Panc1 (cell line): ENCODE measurements around the gene TIAM2. TPM values are rescaled to one million over a fixed set of nuclear protein-coding genes. Genes with fewer than 3 reads are reported as not detected.

Experiments
- ATAC-seq: fragments of 200-7000 bp; cut with Tn5 transposase; 2 replicates; pipeline ENCODE4 v1.9.1; 2020; ENCODE audit warnings: mild to moderate bottlenecking, moderate library complexity
- BruUV-seq: library from RNA; stranded (reverse); fragments of 400-500 nt; replicated peaks from 2 replicates; lab custom pipeline; 2021; lab: Mats Ljungman, UMichigan
- CTCF ChIA-PET: fragments of 300-600 bp; sonication (Branson Sonifier 250); formaldehyde crosslinking; loops from one replicate; lab custom pipeline; 2022; ENCODE audit warnings: antibody characterized with exemption; lab: Charles Lee
- POLR2A ChIA-PET: fragments of 300-600 bp; sonication (Branson Sonifier 250); formaldehyde crosslinking; loops from one replicate; lab custom pipeline; 2022; ENCODE audit warnings: antibody characterized with exemption; lab: Charles Lee
- DNase-seq: peaks from one replicate; pipeline ENCODE4 v3.0.0-alpha.2; 2010; ENCODE audit warnings: low read depth, low spot score
- H3K27ac ChIP-seq: 2 replicates; pipeline ENCODE4 v1.5.1; 2011; ENCODE audit warnings: mild to moderate bottlenecking, low read length, inconsistent platforms
- H3K27me3 ChIP-seq: fragments of 200-500 bp; sonication (Bioruptor generic); 2 replicates; pipeline ENCODE4 v1.6.0; 2014; ENCODE audit warnings: low read length, inconsistent platforms; ENCODE audit not compliant: control insufficient read depth, insufficient read depth
- H3K36me3 ChIP-seq: fragments of 200-500 bp; sonication (Bioruptor generic); 2 replicates; pipeline ENCODE4 v1.5.1; 2014; ENCODE audit warnings: inconsistent platforms, mild to moderate bottlenecking, low read length, moderate library complexity; ENCODE audit not compliant: control insufficient read depth, insufficient read depth
- H3K4me1 ChIP-seq: 2 replicates; pipeline ENCODE4 v1.5.1; 2011; ENCODE audit warnings: inconsistent platforms, mild to moderate bottlenecking, low read length, moderate library complexity; ENCODE audit not compliant: control insufficient read depth, insufficient read depth
- H3K4me3 ChIP-seq, 2 experiments: 2 replicates each; pipeline ENCODE4 v1.5.1; 2011 to 2012; ENCODE audit warnings: low read depth in 2 of 2, low read length in 2 of 2, mild to moderate bottlenecking in 2 of 2, inconsistent platforms in 1 of 2, moderate library complexity in 1 of 2
- H3K9me3 ChIP-seq: fragments of 200-500 bp; sonication (Bioruptor generic); 2 replicates; pipeline ENCODE4 v1.5.1; 2014; ENCODE audit warnings: low read depth, mild to moderate bottlenecking, inconsistent platforms, low read length, moderate library complexity; ENCODE audit not compliant: control insufficient read depth, insufficient read depth
- POLR2AphosphoS5 ChIP-seq: IDR thresholded peaks from 2 replicates; pipeline ENCODE4 v1.6.1; 2012; ENCODE audit warnings: mild to moderate bottlenecking, low read depth, low read length, moderate library complexity
- SIN3A ChIP-seq: IDR thresholded peaks from 2 replicates; pipeline ENCODE4 v1.6.1; 2012; ENCODE audit warnings: low read depth, mild to moderate bottlenecking, low read length, moderate library complexity, borderline replicate concordance; ENCODE audit not compliant: insufficient read depth
- TCF7L2 ChIP-seq: IDR thresholded peaks from 2 replicates; pipeline ENCODE4 v1.6.1; 2011; ENCODE audit warnings: mild to moderate bottlenecking, low read depth, low read length, inconsistent platforms
- in situ Hi-C: cut with HindIII; loops from 2 replicates; pipeline ENCODE4 v1.10.0; 2016; ENCODE audit warnings: low sequenced_read_pairs, low pct_unique_long_range_greater_than_20kb
- intact Hi-C: fragments of 100-400 bp; cut with micrococcal nuclease; formaldehyde crosslinking; loops from one replicate; pipeline ENCODE4 v1.10.0; 2022; ENCODE audit not compliant: unreplicated experiment
- total RNA-seq: library from RNA; stranded (reverse); gene quantifications from one replicate; pipeline ENCODE4 v1.2.1, GENCODE V29; 2021; ENCODE audit not compliant: unreplicated experiment
- TF ChIP-seq, protein P1 (sequence below), 2 experiments: IDR thresholded peaks; 2 replicates each; pipeline ENCODE4 v1.6.1; 2011 to 2012; ENCODE audit warnings: low read depth in 2 of 2, control low read depth in 1 of 2, low read length in 1 of 2, mild to moderate bottlenecking in 1 of 2, moderate library complexity in 1 of 2; ENCODE audit not compliant: insufficient read depth in 1 of 2
- TF ChIP-seq, protein P2 (sequence below): fragments of 450-650 bp; IDR thresholded peaks from 2 replicates; pipeline ENCODE4 v1.5.1; 2017; ENCODE audit warnings: mild to moderate bottlenecking

The TIAM2 gene
- total RNA-seq, 1 experiment from 2014 or later, result 14.9 TPM

DNA sequence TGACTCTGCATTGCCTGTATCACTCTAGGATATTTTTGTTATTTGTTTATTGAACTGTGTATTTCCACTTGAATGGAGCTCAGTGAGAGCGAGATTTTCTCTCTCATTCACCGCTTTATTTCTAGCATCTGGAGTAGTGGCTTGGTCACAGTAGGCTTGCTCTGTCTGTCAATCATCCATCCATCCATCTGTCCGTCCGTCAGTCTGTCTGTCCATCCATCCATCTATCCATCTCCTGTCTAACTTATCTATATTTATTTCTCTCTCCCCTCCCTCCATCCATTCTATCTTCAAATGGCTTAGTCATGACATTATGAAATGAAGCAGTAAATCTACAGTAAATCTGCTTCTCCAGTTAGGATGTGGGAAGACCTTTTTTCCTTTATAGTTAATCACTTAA, 94.6 kb downstream of the TIAM2 start:
- DNase-seq (no peak), ATAC-seq (no peak)
- Histone ChIP-seq H3K27me3 (no peaks in the 10 kb centered on the region), H3K4me3 (no peak overlapping the region), H3K27ac (no peak overlapping the region), H3K4me1 (peaks cover 12% of the 10 kb centered on the region; the same call in 1 of the 2 replicates), H3K9me3 (no peaks in the 10 kb centered on the region), H3K36me3 (no peaks in the 10 kb centered on the region)
- intact Hi-C loops, result no loop called here
- BruUV-seq, result no TSS peak
- POLR2A ChIA-PET, result no interaction called here
- CTCF ChIA-PET, result no interaction called here
- TF ChIP-seq, protein P1, sequence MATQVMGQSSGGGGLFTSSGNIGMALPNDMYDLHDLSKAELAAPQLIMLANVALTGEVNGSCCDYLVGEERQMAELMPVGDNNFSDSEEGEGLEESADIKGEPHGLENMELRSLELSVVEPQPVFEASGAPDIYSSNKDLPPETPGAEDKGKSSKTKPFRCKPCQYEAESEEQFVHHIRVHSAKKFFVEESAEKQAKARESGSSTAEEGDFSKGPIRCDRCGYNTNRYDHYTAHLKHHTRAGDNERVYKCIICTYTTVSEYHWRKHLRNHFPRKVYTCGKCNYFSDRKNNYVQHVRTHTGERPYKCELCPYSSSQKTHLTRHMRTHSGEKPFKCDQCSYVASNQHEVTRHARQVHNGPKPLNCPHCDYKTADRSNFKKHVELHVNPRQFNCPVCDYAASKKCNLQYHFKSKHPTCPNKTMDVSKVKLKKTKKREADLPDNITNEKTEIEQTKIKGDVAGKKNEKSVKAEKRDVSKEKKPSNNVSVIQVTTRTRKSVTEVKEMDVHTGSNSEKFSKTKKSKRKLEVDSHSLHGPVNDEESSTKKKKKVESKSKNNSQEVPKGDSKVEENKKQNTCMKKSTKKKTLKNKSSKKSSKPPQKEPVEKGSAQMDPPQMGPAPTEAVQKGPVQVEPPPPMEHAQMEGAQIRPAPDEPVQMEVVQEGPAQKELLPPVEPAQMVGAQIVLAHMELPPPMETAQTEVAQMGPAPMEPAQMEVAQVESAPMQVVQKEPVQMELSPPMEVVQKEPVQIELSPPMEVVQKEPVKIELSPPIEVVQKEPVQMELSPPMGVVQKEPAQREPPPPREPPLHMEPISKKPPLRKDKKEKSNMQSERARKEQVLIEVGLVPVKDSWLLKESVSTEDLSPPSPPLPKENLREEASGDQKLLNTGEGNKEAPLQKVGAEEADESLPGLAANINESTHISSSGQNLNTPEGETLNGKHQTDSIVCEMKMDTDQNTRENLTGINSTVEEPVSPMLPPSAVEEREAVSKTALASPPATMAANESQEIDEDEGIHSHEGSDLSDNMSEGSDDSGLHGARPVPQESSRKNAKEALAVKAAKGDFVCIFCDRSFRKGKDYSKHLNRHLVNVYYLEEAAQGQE (IDR thresholded peaks at IDR 0.05; ENCODE audit: insufficient read depth in 1 of 2, low read depth in 2 of 2, low read length in 1 of 2), result no peak
- TF ChIP-seq TCF7L2 (no peak), POLR2AphosphoS5 (no peak), SIN3A (no peak)
- TF ChIP-seq, protein P2, sequence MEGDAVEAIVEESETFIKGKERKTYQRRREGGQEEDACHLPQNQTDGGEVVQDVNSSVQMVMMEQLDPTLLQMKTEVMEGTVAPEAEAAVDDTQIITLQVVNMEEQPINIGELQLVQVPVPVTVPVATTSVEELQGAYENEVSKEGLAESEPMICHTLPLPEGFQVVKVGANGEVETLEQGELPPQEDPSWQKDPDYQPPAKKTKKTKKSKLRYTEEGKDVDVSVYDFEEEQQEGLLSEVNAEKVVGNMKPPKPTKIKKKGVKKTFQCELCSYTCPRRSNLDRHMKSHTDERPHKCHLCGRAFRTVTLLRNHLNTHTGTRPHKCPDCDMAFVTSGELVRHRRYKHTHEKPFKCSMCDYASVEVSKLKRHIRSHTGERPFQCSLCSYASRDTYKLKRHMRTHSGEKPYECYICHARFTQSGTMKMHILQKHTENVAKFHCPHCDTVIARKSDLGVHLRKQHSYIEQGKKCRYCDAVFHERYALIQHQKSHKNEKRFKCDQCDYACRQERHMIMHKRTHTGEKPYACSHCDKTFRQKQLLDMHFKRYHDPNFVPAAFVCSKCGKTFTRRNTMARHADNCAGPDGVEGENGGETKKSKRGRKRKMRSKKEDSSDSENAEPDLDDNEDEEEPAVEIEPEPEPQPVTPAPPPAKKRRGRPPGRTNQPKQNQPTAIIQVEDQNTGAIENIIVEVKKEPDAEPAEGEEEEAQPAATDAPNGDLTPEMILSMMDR, result no peak
- in situ Hi-C loops, result no loop called here

DNA sequence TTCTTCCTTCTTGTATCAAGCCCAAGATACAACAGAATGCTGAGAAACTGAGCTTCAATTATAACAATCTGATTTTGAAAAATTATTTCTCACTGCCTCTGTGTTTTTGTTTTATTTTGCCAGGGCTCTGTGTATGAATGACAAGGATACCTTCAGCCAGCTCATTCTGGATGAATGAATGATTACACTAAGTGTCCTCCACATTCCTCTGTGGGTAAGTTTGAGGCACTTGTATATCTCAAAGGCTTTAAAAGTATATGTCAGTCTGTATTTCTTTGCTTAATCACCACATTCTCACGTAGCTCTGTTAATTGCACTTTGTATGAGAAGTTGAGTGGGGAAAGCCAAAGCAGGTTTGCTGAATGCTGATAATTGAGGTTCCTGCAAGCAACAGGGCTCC, 95.1 kb downstream of the TIAM2 start:
- TF ChIP-seq, protein P2, result no peak
- no peak for TF ChIP-seq SIN3A
- TF ChIP-seq POLR2AphosphoS5, result no peak
- no peak for TF ChIP-seq TCF7L2
- TF ChIP-seq, protein P1 (IDR thresholded peaks at IDR 0.05; ENCODE audit: insufficient read depth in 1 of 2, low read depth in 2 of 2, low read length in 1 of 2), result no peak
- Histone ChIP-seq H3K4me1 (peaks cover 8% of the 10 kb centered on the region; the same call in 1 of the 2 replicates), H3K9me3 (no peaks in the 10 kb centered on the region), H3K4me3 (no peak overlapping the region), H3K27me3 (no peaks in the 10 kb centered on the region), H3K27ac (no peak overlapping the region), H3K36me3 (no peaks in the 10 kb centered on the region)
- CTCF ChIA-PET, result no interaction called here
- intact Hi-C loops (no loop called here), in situ Hi-C loops (no loop called here)
- ATAC-seq, result no peak
- POLR2A ChIA-PET, result no interaction called here
- BruUV-seq, result no TSS peak
- no peak for DNase-seq
